ENCODE data around the gene ARHGAP15. TPM values are rescaled to one million over a fixed set of nuclear protein-coding genes. Genes with fewer than 3 reads are reported as not detected.

ARHGAP15 gene
- total RNA-seq, 2 donors from 2014 or later: 2.6 to 6.9 TPM

DNA sequence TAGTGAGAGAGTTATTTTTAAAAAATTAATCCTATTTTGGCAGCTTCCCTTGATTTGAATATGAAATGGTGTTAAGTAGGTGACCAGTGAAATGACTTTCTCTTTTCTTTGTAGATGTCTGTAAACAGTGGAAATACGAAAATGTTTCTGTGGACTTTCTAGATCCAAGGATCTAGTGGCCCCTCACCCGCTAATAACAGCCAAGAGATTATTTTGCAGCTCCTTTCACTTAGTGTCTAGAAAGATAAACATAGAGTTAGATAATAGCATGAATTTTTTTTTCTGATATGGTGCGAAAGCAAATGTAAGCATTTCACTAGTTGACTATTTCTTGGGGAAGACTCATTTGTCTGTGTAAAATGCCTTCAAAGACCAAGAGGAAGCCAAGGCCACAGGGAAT is 57.7 kb downstream of the ARHGAP15 start:
- H3K36me3 ChIP-seq: no peaks in the 10 kb centered on the region
- no peak overlapping the region for H3K4me3 ChIP-seq
- H3K4me1 ChIP-seq: no peaks in the 10 kb centered on the region
- no peak overlapping the region for H3K27ac ChIP-seq
- no peaks in the 10 kb centered on the region for H3K9me3 ChIP-seq
- H3K27me3 ChIP-seq: no peaks in the 10 kb centered on the region
- TF ChIP-seq, protein P1, sequence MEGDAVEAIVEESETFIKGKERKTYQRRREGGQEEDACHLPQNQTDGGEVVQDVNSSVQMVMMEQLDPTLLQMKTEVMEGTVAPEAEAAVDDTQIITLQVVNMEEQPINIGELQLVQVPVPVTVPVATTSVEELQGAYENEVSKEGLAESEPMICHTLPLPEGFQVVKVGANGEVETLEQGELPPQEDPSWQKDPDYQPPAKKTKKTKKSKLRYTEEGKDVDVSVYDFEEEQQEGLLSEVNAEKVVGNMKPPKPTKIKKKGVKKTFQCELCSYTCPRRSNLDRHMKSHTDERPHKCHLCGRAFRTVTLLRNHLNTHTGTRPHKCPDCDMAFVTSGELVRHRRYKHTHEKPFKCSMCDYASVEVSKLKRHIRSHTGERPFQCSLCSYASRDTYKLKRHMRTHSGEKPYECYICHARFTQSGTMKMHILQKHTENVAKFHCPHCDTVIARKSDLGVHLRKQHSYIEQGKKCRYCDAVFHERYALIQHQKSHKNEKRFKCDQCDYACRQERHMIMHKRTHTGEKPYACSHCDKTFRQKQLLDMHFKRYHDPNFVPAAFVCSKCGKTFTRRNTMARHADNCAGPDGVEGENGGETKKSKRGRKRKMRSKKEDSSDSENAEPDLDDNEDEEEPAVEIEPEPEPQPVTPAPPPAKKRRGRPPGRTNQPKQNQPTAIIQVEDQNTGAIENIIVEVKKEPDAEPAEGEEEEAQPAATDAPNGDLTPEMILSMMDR (IDR thresholded peaks at IDR 0.05): no peak
- DNase-seq (ENCODE audit: low spot score): no peak

DNA sequence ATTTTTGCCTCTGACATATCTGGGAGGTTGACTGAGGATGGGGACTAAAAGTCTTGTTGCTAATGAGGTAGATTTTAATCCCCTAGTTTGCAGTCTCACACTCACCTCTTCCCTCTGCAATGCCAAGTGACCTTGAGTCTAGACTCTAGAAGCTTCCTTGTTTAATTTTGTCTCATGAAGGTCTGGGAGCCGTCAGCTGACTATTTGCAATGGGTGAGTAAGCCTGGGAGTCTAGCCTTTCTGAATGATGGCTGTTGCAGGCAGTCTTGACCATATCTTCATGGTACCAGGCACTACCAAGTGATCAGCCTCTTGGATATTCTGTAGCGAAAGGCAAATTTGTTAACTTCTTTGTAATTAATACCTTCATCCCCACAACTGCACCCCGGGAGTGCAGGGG is 61.2 kb downstream of the ARHGAP15 start:
- no peak for DNase-seq (ENCODE audit: low spot score)
- TF ChIP-seq, protein P1 (IDR thresholded peaks at IDR 0.05): no peak
- H3K27ac ChIP-seq: no peak overlapping the region
- no peaks in the 10 kb centered on the region for H3K27me3 ChIP-seq
- H3K4me1 ChIP-seq: peaks cover 0 to 6% of the 10 kb centered on the region in 2 donors
- H3K36me3 ChIP-seq: no peaks in the 10 kb centered on the region
- no peak overlapping the region for H3K4me3 ChIP-seq
- no peaks in the 10 kb centered on the region for H3K9me3 ChIP-seq

DNA sequence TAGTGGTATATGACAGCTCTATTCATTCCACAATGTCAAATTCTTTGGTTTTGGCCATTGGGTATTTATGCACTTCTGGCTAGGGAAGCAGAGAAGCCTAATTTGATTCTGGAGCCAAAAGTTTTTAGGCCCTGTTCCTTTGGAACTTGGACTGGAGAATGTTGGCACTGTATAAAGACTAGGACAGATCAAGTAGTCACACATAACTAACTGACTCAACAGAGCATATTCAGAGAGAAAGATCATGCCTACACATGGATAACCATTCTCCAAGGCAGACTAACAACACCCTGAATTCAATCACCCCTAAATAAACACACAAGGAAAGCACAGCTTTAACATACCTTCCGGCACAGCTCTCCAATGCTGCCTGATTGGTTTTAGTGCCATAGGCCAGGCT is 62.9 kb downstream of the ARHGAP15 start:
- TF ChIP-seq, protein P1 (IDR thresholded peaks at IDR 0.05): no peak
- Histone ChIP-seq H3K4me1 (peaks cover 0 to 6% of the 10 kb centered on the region in 2 donors), H3K27me3 (no peaks in the 10 kb centered on the region), H3K36me3 (no peaks in the 10 kb centered on the region), H3K4me3 (no peak overlapping the region), H3K9me3 (no peaks in the 10 kb centered on the region), H3K27ac (no peak overlapping the region)
- no peak for DNase-seq (ENCODE audit: low spot score)

DNA sequence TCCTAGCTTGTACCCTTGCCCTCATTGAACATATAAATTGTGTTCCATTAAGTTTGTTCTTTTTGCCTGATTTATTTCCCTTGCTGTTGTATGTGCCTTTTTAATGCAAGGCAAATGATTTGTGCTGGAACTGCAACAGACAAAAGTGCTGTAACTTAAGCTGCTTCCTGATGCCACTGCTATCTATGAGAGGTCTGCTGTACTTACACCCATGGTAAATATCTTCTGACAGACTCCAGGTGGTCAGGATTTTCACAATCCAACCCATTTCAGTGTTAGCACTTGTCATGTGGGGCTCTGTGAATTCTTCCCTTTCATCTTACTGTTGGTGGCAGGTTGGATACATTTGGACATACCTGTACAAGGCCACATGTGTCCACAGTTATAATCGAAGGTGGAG is 63.5 kb downstream of the ARHGAP15 start:
- H3K27me3 ChIP-seq: no peaks in the 10 kb centered on the region
- peaks cover 0 to 6% of the 10 kb centered on the region in 2 donors for H3K4me1 ChIP-seq
- no peaks in the 10 kb centered on the region for H3K36me3 ChIP-seq
- H3K4me3 ChIP-seq: no peak overlapping the region
- TF ChIP-seq, protein P1 (IDR thresholded peaks at IDR 0.05): no peak
- DNase-seq (ENCODE audit: low spot score): no peak
- H3K27ac ChIP-seq: no peak overlapping the region
- H3K9me3 ChIP-seq: no peaks in the 10 kb centered on the region

DNA sequence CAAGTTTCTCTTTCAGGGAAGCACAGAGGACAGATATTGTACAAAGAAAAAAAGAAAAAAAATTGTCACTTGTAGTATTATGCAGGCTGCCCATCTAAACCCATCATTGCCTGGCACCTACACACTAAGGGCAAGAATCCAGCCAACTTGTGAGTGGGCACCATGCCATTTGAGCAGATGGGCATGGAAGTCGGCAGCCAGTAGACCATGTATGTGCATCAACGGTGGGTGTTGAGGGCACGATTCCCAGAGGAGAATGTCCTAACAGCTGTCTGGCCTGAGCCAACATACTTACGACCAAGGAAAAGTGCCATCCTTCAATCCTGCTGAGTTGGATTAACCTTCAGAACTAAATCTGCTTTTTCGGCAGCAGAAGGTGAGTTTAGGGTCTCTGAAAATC is 63.9 kb downstream of the ARHGAP15 start:
- H3K27ac ChIP-seq: no peak overlapping the region
- H3K4me3 ChIP-seq: no peak overlapping the region
- TF ChIP-seq, protein P1 (IDR thresholded peaks at IDR 0.05): no peak
- H3K27me3 ChIP-seq: no peaks in the 10 kb centered on the region
- DNase-seq (ENCODE audit: low spot score): no peak
- no peaks in the 10 kb centered on the region for H3K9me3 ChIP-seq
- no peaks in the 10 kb centered on the region for H3K36me3 ChIP-seq
- H3K4me1 ChIP-seq: peaks cover 0 to 6% of the 10 kb centered on the region in 2 donors

DNA sequence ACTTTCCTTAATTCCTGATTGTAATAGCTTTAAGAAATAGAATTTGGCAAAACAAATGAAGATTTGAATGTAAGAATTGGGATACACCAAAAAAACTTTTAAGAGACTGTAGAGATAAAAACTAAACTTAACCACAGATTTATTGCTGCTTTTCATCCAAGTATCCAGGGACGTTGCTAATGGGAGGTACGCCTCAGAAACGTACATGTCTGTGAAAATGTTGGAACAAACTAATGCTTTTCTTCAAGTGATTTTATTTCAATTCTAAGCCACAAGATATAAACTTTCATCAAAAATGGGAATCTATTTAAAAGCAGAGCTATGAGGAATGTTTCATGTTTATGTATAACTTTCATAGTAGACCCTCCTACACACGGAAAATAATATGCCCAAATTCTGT is 66.3 kb downstream of the ARHGAP15 start:
- Histone ChIP-seq H3K36me3 (no peaks in the 10 kb centered on the region), H3K27me3 (no peaks in the 10 kb centered on the region), H3K4me3 (no peak overlapping the region), H3K27ac (no peak overlapping the region), H3K4me1 (peaks cover 0 to 6% of the 10 kb centered on the region in 2 donors), H3K9me3 (no peaks in the 10 kb centered on the region)
- no peak for DNase-seq (ENCODE audit: low spot score)
- TF ChIP-seq, protein P1 (IDR thresholded peaks at IDR 0.05): no peak

All from right atrium auricular region (tissue), 2 donors.